PC-3 (cell line): ENCODE measurements around the gene DNAH7. TPM values are rescaled to one million over a fixed set of nuclear protein-coding genes. Genes with fewer than 3 reads are reported as not detected.

Source experiments
- ATAC-seq: fragments of 200-7000 bp; cut with Tn5 transposase; 2 replicates; pipeline ENCODE4 v1.9.1; 2020; ENCODE audit warnings: mild to moderate bottlenecking, moderate library complexity
- BruUV-seq: library from RNA; stranded (reverse); fragments of 400-500 nt; replicated peaks from 2 replicates; lab custom pipeline; 2021; lab: Mats Ljungman, UMichigan
- CTCF ChIA-PET: fragments of 300-600 bp; sonication (Branson Sonifier 250); formaldehyde crosslinking; loops from one replicate; lab custom pipeline; 2022; ENCODE audit warnings: antibody characterized with exemption; lab: Charles Lee
- POLR2A ChIA-PET: fragments of 300-600 bp; sonication (Branson Sonifier 250); formaldehyde crosslinking; loops from one replicate; lab custom pipeline; 2022; ENCODE audit warnings: antibody characterized with exemption; ENCODE audit not compliant: unreplicated experiment; lab: Charles Lee
- DNase-seq: peaks from one replicate; pipeline ENCODE4 v3.0.0-alpha.2; 2015
- H2AFZ ChIP-seq: fragments of 300-600 bp; sonication (generic); 2 replicates; pipeline ENCODE4 v1.6.0; 2016; ENCODE audit warnings: antibody characterized with exemption, low read length
- H3F3A ChIP-seq: fragments of 300-600 bp; sonication (generic); one replicate; pipeline ENCODE4 v1.6.0; 2017; ENCODE audit warnings: antibody characterized with exemption, low read length, control low read depth, mild to moderate bottlenecking; ENCODE audit not compliant: unreplicated experiment
- H3K27ac ChIP-seq: fragments of 300-600 bp; sonication (generic); 2 replicates; pipeline ENCODE4 v1.5.1; 2016; ENCODE audit warnings: mild to moderate bottlenecking, low read length
- H3K27me3 ChIP-seq: fragments of 300-600 bp; sonication (generic); 2 replicates; pipeline ENCODE4 v1.6.1; 2016; ENCODE audit warnings: low read length, mixed read lengths
- H3K36me3 ChIP-seq: fragments of 300-600 bp; sonication (generic); 2 replicates; pipeline ENCODE4 v1.6.1; 2016; ENCODE audit warnings: low read depth, mixed run types, low read length, mixed read lengths
- H3K4me1 ChIP-seq: fragments of 300-600 bp; sonication (generic); 2 replicates; pipeline ENCODE4 v1.5.1; 2016; ENCODE audit warnings: low read length; ENCODE audit not compliant: insufficient read depth
- H3K4me2 ChIP-seq: fragments of 300-600 bp; sonication (generic); 2 replicates; pipeline ENCODE4 v1.6.0; 2016; ENCODE audit warnings: low read length
- H3K4me3 ChIP-seq: fragments of 300-600 bp; sonication (generic); 2 replicates; pipeline ENCODE4 v1.5.1; 2016; ENCODE audit warnings: mild to moderate bottlenecking, low read length, mixed read lengths
- H3K79me2 ChIP-seq: fragments of 300-600 bp; sonication (generic); 2 replicates; pipeline ENCODE4 v1.6.1; 2017; ENCODE audit warnings: low read length, mixed read lengths
- H3K9ac ChIP-seq: fragments of 300-600 bp; sonication (generic); 2 replicates; pipeline ENCODE4 v1.6.0; 2016; ENCODE audit warnings: mild to moderate bottlenecking, low read length
- H3K9me2 ChIP-seq: fragments of 300-600 bp; sonication (generic); replicated peaks from 2 replicates; pipeline ENCODE4 v1.6.1; 2016; ENCODE audit warnings: mixed run types, low read length, mixed read lengths
- H3K9me3 ChIP-seq: fragments of 300-600 bp; sonication (generic); 2 replicates; pipeline ENCODE4 v1.6.1; 2016; ENCODE audit warnings: low read length, mixed read lengths
- H4K20me1 ChIP-seq: fragments of 300-600 bp; sonication (generic); 2 replicates; pipeline ENCODE4 v1.6.1; 2016; ENCODE audit warnings: low read length, mixed read lengths
- CTCF ChIP-seq: fragments of 300-600 bp; sonication (generic); conservative IDR thresholded peaks from 2 replicates; pipeline ENCODE4 v1.5.1; 2017; ENCODE audit warnings: antibody characterized with exemption, low read depth, mild to moderate bottlenecking, low read length
- EZH2 ChIP-seq: fragments of 300-600 bp; sonication (generic); IDR thresholded peaks from one replicate; pipeline ENCODE4 v1.6.1; 2017; ENCODE audit warnings: antibody characterized with exemption, mild to moderate bottlenecking, low read length; ENCODE audit not compliant: unreplicated experiment
- EZH2phosphoT487 ChIP-seq: fragments of 300-600 bp; sonication (generic); IDR thresholded peaks from 2 replicates; pipeline ENCODE4 v1.6.1; 2018; ENCODE audit warnings: mild to moderate bottlenecking, antibody characterized with exemption, low read length, borderline replicate concordance
- intact Hi-C: fragments of 100-400 bp; cut with micrococcal nuclease; formaldehyde crosslinking; loops from 2 replicates; pipeline ENCODE4 v1.9.0; 2023
- total RNA-seq: library from RNA; depleted of rRNA; stranded (reverse); fragments of >200 nt; gene quantifications from 2 replicates; pipeline ENCODE4 v1.2.3, GENCODE V29; 2014

The DNAH7 gene
- total RNA-seq, 1 experiment from 2014 or later, result 1.9 TPM

GRCh38 chr2:195945056-195945455, 123.6 kb downstream of the DNAH7 start:
- no peak overlapping the region for H3K4me3 ChIP-seq
- no peak overlapping the region for H3K9ac ChIP-seq
- ChIA-PET POLR2A (no interaction called here), CTCF (no interaction called here)
- H3K79me2 ChIP-seq, result no peaks in the 10 kb centered on the region
- no peak overlapping the region for H3K4me2 ChIP-seq
- BruUV-seq, result no TSS peak
- no peak overlapping the region for H2AFZ ChIP-seq
- H3K9me2 ChIP-seq, result no peaks in the 10 kb centered on the region
- ATAC-seq, result no peak
- H3K27ac ChIP-seq, result no peak overlapping the region
- no peaks in the 10 kb centered on the region for H3K27me3 ChIP-seq
- H3K36me3 ChIP-seq, result no peaks in the 10 kb centered on the region
- no peaks in the 10 kb centered on the region for H3K4me1 ChIP-seq
- no peaks in the 10 kb centered on the region for H3K9me3 ChIP-seq
- H3F3A ChIP-seq, result no peaks in the 10 kb centered on the region
- DNase-seq, result no peak
- TF ChIP-seq EZH2, result no peak
- TF ChIP-seq CTCF, result no peak
- no peak for TF ChIP-seq EZH2phosphoT487
- intact Hi-C loops, result no loop called here
- H4K20me1 ChIP-seq, result no peaks in the 10 kb centered on the region

- POLR2A ChIA-PET, result no interaction called here
- Histone ChIP-seq H3K4me2 (no peak overlapping the region), H3K27me3 (no peaks in the 10 kb centered on the region), H3K4me1 (no peaks in the 10 kb centered on the region), H3K9ac (no peak overlapping the region), H3K9me3 (no peaks in the 10 kb centered on the region), H3K36me3 (no peaks in the 10 kb centered on the region), H4K20me1 (no peaks in the 10 kb centered on the region), H3K79me2 (no peaks in the 10 kb centered on the region), H3K27ac (no peak overlapping the region), H3K4me3 (no peak overlapping the region), H3F3A (no peaks in the 10 kb centered on the region), H3K9me2 (no peaks in the 10 kb centered on the region), H2AFZ (no peak overlapping the region)
- intact Hi-C loops, result loop anchor here (2.0 to 5.0 kb wide), 5 partner anchors 80 to 440 kb away; no protein-coding TSS in a partner anchor
- TF ChIP-seq EZH2phosphoT487, result no peak
- no peak for TF ChIP-seq CTCF
- no peak for TF ChIP-seq EZH2
- CTCF ChIA-PET, result interaction anchor here (0.6 kb wide), 1 partner anchor 216 kb away, joined by 3 read pairs; no protein-coding TSS in a partner anchor
- DNase-seq (no peak), ATAC-seq (no peak)
- no TSS peak for BruUV-seq
Measured at GRCh38 chr2:195937176-195937575, 131.5 kb downstream of the DNAH7 start.

GRCh38 chr2:195934484-195934883, 134.2 kb downstream of the DNAH7 start:
- H3K4me3 ChIP-seq, result no peak overlapping the region
- no TSS peak for BruUV-seq
- no peak overlapping the region for H3K27ac ChIP-seq
- intact Hi-C loops, result no loop called here
- no peak overlapping the region for H3K9ac ChIP-seq
- no peak overlapping the region for H3K4me2 ChIP-seq
- no peaks in the 10 kb centered on the region for H3K79me2 ChIP-seq
- H3F3A ChIP-seq, result no peaks in the 10 kb centered on the region
- no peaks in the 10 kb centered on the region for H3K36me3 ChIP-seq
- no peaks in the 10 kb centered on the region for H3K9me3 ChIP-seq
- ChIA-PET POLR2A (no interaction called here), CTCF (no interaction called here)
- H2AFZ ChIP-seq, result no peak overlapping the region
- ATAC-seq (no peak), DNase-seq (no peak)
- H3K4me1 ChIP-seq, result peaks cover 5% of the 10 kb centered on the region; the same call in 1 of the 2 replicates
- no peaks in the 10 kb centered on the region for H3K9me2 ChIP-seq
- no peaks in the 10 kb centered on the region for H4K20me1 ChIP-seq
- no peak for TF ChIP-seq EZH2
- no peak for TF ChIP-seq EZH2phosphoT487
- TF ChIP-seq CTCF, result no peak
- H3K27me3 ChIP-seq, result no peaks in the 10 kb centered on the region
